Astrocyte (in vitro differentiated cells and primary cell): ENCODE results near the gene ADGRG4. TPM values are rescaled to one million over a fixed set of nuclear protein-coding genes. Genes with fewer than 3 reads are reported as not detected.

ENCODE experiments used
- DNase-seq: peaks from one replicate; pipeline ENCODE4 v3.0.0-alpha.2; 2010; ENCODE audit warnings: low read depth
- FAIRE-seq: peaks from 2 replicates; lab custom pipeline; 2011; peaks lifted over from hg19 to GRCh38; lab: Jason Lieb, UNC
- H2AFZ ChIP-seq: 2 replicates; pipeline ENCODE4 v1.6.0; 2012; ENCODE audit warnings: low read depth, low read length, inconsistent platforms
- H3K27ac ChIP-seq: 2 replicates; pipeline ENCODE4 v1.5.1; 2011; ENCODE audit warnings: low read depth, low read length, inconsistent platforms
- H3K27me3 ChIP-seq: 2 replicates; pipeline ENCODE4 v1.6.0; 2011; ENCODE audit warnings: low read length, inconsistent platforms; ENCODE audit not compliant: insufficient read depth
- H3K36me3 ChIP-seq: 2 replicates; pipeline ENCODE4 v1.5.1; 2011; ENCODE audit warnings: low read length, inconsistent platforms; ENCODE audit not compliant: insufficient read depth
- H3K4me1 ChIP-seq: 2 replicates; pipeline ENCODE4 v1.5.1; 2011; ENCODE audit warnings: low read length, inconsistent platforms; ENCODE audit not compliant: insufficient read depth
- H3K4me2 ChIP-seq: 2 replicates; pipeline ENCODE4 v1.6.0; 2012; ENCODE audit warnings: low read length, inconsistent platforms
- H3K4me3 ChIP-seq: 2 replicates; pipeline ENCODE4 v1.5.1; 2011; ENCODE audit warnings: low read depth, mild to moderate bottlenecking, low read length, inconsistent platforms; ENCODE audit not compliant: insufficient read depth
- H3K79me2 ChIP-seq: 2 replicates; pipeline ENCODE4 v1.6.0; 2012; ENCODE audit warnings: mild to moderate bottlenecking, low read length, inconsistent platforms; ENCODE audit not compliant: insufficient read depth
- H3K9ac ChIP-seq: 2 replicates; pipeline ENCODE4 v1.6.0; 2012; ENCODE audit warnings: mild to moderate bottlenecking, low read length, inconsistent platforms
- H3K9me3 ChIP-seq: 2 replicates; pipeline ENCODE4 v1.5.1; 2012; ENCODE audit warnings: low read depth, mild to moderate bottlenecking, low read length, inconsistent platforms; ENCODE audit not compliant: insufficient read depth
- H4K20me1 ChIP-seq: 2 replicates; pipeline ENCODE4 v1.6.0; 2012; ENCODE audit warnings: low read length, inconsistent platforms; ENCODE audit not compliant: insufficient read depth
- H3K27ac Mint-ChIP-seq: one replicate; pipeline ENCODE4 v1.8.0; 2021; ENCODE audit warnings: mild to moderate bottlenecking, mixed read lengths; ENCODE audit not compliant: unreplicated experiment
- H3K27me3 Mint-ChIP-seq: one replicate; pipeline ENCODE4 v1.8.0; 2021; ENCODE audit warnings: low read depth, mixed read lengths; ENCODE audit not compliant: unreplicated experiment
- H3K36me3 Mint-ChIP-seq: one replicate; pipeline ENCODE4 v1.8.0; 2021; ENCODE audit warnings: low read depth, mixed read lengths; ENCODE audit not compliant: unreplicated experiment
- H3K4me1 Mint-ChIP-seq: one replicate; pipeline ENCODE4 v1.8.0; 2021; ENCODE audit warnings: low read depth, mixed read lengths; ENCODE audit not compliant: unreplicated experiment
- H3K4me3 Mint-ChIP-seq: one replicate; pipeline ENCODE4 v1.8.0; 2021; ENCODE audit warnings: mild to moderate bottlenecking, moderate library complexity, mixed read lengths; ENCODE audit not compliant: unreplicated experiment
- H3K9me3 Mint-ChIP-seq: one replicate; pipeline ENCODE4 v1.8.0; 2021; ENCODE audit warnings: mild to moderate bottlenecking, mixed read lengths; ENCODE audit not compliant: unreplicated experiment
- EZH2 ChIP-seq: IDR thresholded peaks from 2 replicates; pipeline ENCODE4 v1.6.1; 2012; ENCODE audit warnings: mild to moderate bottlenecking, low read length, inconsistent platforms; ENCODE audit not compliant: insufficient read depth
- total RNA-seq: library from RNA; stranded (reverse); gene quantifications from 2 replicates; pipeline ENCODE4 v1.2.1, GENCODE V29; 2021
- TF ChIP-seq, protein P1 (sequence below): IDR thresholded peaks from 2 replicates; pipeline ENCODE4 v1.5.1; 2011; ENCODE audit warnings: low read depth, mild to moderate bottlenecking, inconsistent platforms, low read length, moderate library complexity; ENCODE audit not compliant: insufficient read depth

Gene ADGRG4
- total RNA-seq, 1 donor from 2014 or later = 0.14 TPM

DNA sequence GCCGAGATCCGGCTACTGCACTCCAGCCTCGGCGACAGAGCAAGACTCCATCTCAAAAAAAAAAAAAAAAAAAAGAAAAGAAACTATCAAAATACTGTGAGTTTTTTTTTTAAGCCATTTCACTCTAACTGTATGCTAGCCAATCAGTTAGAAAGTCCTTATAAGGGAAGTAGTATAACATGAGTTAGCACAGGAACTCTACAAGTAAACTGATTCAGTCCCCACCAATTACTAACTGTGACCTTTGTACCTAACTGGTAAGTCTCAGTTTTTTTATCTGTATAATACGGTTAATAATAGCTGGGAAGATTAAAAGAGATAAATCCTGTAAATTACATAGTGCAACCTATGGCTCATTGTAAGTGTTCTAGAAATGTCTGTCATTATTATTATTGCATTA, 151.9 kb downstream of the ADGRG4 start:
- Histone ChIP-seq H3K9me3 (no peaks in the 10 kb centered on the region), H3K27ac (no peak overlapping the region), H3K9ac (no peak overlapping the region), H3K79me2 (no peaks in the 10 kb centered on the region), H2AFZ (no peak overlapping the region), H3K27me3 (no peaks in the 10 kb centered on the region), H3K4me3 (no peak overlapping the region), H3K4me1 (no peaks in the 10 kb centered on the region), H3K36me3 (no peaks in the 10 kb centered on the region), H3K4me2 (no peak overlapping the region), H4K20me1 (no peaks in the 10 kb centered on the region)
- Mint-ChIP-seq H3K4me3 (no peak overlapping the region), H3K36me3 (no peaks in the 10 kb centered on the region), H3K4me1 (no peaks in the 10 kb centered on the region), H3K9me3 (no peaks in the 10 kb centered on the region), H3K27ac (no peak overlapping the region), H3K27me3 (no peaks in the 10 kb centered on the region)
- DNase-seq (no peak), FAIRE-seq (no peak)
- TF ChIP-seq EZH2 = no peak
- TF ChIP-seq, protein P1, sequence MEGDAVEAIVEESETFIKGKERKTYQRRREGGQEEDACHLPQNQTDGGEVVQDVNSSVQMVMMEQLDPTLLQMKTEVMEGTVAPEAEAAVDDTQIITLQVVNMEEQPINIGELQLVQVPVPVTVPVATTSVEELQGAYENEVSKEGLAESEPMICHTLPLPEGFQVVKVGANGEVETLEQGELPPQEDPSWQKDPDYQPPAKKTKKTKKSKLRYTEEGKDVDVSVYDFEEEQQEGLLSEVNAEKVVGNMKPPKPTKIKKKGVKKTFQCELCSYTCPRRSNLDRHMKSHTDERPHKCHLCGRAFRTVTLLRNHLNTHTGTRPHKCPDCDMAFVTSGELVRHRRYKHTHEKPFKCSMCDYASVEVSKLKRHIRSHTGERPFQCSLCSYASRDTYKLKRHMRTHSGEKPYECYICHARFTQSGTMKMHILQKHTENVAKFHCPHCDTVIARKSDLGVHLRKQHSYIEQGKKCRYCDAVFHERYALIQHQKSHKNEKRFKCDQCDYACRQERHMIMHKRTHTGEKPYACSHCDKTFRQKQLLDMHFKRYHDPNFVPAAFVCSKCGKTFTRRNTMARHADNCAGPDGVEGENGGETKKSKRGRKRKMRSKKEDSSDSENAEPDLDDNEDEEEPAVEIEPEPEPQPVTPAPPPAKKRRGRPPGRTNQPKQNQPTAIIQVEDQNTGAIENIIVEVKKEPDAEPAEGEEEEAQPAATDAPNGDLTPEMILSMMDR = no peak

DNA sequence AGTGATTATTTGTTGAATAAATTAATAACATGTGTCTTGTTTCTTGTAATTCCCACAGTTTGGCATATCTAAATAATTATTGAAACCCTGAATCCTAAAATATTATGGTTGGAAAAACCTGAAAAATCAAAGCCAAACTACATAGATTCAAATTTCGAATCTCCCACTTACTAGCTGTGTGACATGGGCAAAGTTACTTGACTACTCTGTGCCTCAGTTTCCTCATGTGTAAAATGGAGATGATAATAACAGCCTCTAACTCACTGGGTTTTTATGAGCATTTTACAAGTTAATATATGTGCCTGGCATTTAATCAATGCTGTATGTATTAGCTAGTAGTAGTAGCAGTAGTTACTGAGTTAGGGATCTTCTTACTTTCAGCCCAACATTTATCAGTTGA, 152.4 kb downstream of the ADGRG4 start:
- Histone ChIP-seq H3K4me2 (no peak overlapping the region), H3K36me3 (no peaks in the 10 kb centered on the region), H3K27ac (no peak overlapping the region), H3K27me3 (no peaks in the 10 kb centered on the region), H2AFZ (no peak overlapping the region), H3K9ac (no peak overlapping the region), H3K9me3 (no peaks in the 10 kb centered on the region), H3K79me2 (no peaks in the 10 kb centered on the region), H3K4me1 (no peaks in the 10 kb centered on the region), H4K20me1 (no peaks in the 10 kb centered on the region), H3K4me3 (no peak overlapping the region)
- Mint-ChIP-seq H3K4me1 (no peaks in the 10 kb centered on the region), H3K27me3 (no peaks in the 10 kb centered on the region), H3K9me3 (no peaks in the 10 kb centered on the region), H3K36me3 (no peaks in the 10 kb centered on the region), H3K27ac (no peak overlapping the region), H3K4me3 (no peak overlapping the region)
- no peak for DNase-seq
- FAIRE-seq = peak; percentile 91
- TF ChIP-seq, protein P1 = no peak
- TF ChIP-seq EZH2 = no peak

DNA sequence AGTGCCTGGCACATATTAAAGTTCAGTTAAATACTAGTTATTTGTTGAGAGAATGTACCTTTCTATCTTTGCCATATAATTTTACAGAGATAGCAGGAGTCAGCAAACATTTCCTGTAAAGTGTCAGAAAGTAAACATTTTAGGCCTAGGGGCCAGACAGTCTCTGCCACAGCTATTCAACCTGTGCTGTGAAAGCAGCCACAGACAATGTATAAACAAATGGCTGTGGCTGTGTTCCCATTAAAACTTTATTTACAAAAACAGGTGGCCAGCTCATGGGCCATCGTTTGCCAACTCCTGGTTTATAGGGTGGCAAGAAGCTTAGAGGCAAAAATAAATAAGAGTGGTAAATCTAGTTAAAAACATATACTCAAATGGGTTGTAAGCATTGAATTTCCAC, 153.0 kb downstream of the ADGRG4 start:
- Mint-ChIP-seq H3K27me3 (no peaks in the 10 kb centered on the region), H3K9me3 (no peaks in the 10 kb centered on the region), H3K27ac (no peak overlapping the region), H3K36me3 (no peaks in the 10 kb centered on the region), H3K4me1 (no peaks in the 10 kb centered on the region), H3K4me3 (no peak overlapping the region)
- Histone ChIP-seq H3K36me3 (no peaks in the 10 kb centered on the region), H3K4me2 (no peak overlapping the region), H2AFZ (no peak overlapping the region), H3K4me3 (no peak overlapping the region), H4K20me1 (no peaks in the 10 kb centered on the region), H3K27me3 (no peaks in the 10 kb centered on the region), H3K27ac (no peak overlapping the region), H3K79me2 (no peaks in the 10 kb centered on the region), H3K4me1 (no peaks in the 10 kb centered on the region), H3K9ac (no peak overlapping the region), H3K9me3 (no peaks in the 10 kb centered on the region)
- TF ChIP-seq, protein P1 = no peak
- no peak for TF ChIP-seq EZH2
- no peak for DNase-seq
- FAIRE-seq = no peak
